Caco-2 (cell line): ENCODE data around the gene RBM47. TPM values are rescaled to one million over a fixed set of nuclear protein-coding genes. Genes with fewer than 3 reads are reported as not detected.

ENCODE experiments used
- BruUV-seq: library from RNA; stranded (reverse); fragments of 400-500 nt; replicated peaks from 2 replicates; lab custom pipeline; 2021; lab: Mats Ljungman, UMichigan
- CTCF ChIA-PET: fragments of 300-600 bp; sonication (Branson Sonifier 250); formaldehyde crosslinking; loops from one replicate; lab custom pipeline; 2022; ENCODE audit warnings: antibody characterized with exemption; lab: Charles Lee
- POLR2A ChIA-PET: fragments of 300-600 bp; sonication (Branson Sonifier 250); formaldehyde crosslinking; loops from one replicate; lab custom pipeline; 2022; ENCODE audit warnings: antibody characterized with exemption; lab: Charles Lee
- DNase-seq, 2 experiments: peaks; one replicate each; pipeline versions ENCODE4 v3.0.0 to v3.0.0-alpha.2; 2020 to 2022
- H3K27me3 ChIP-seq: replicated peaks from 2 replicates; pipeline ENCODE4 v1.6.0; 2011; ENCODE audit warnings: low read length; ENCODE audit not compliant: control insufficient read depth, insufficient read depth
- H3K36me3 ChIP-seq: 2 replicates; pipeline ENCODE4 v1.5.1; 2011; ENCODE audit warnings: low read length; ENCODE audit not compliant: control insufficient read depth, insufficient read depth
- H3K4me1 ChIP-seq: fragments of 250-450 bp; sonication (Bioruptor Pico); 2 replicates; pipeline ENCODE4 v1.5.1; 2020; ENCODE audit warnings: mild to moderate bottlenecking
- H3K4me3 ChIP-seq: 2 replicates; pipeline ENCODE4 v1.5.1; 2011; ENCODE audit warnings: low read depth, mild to moderate bottlenecking, control low read depth, low read length
- H3K9me3 ChIP-seq: fragments of 250-450 bp; sonication (Bioruptor Pico); 2 replicates; pipeline ENCODE4 v1.5.1; 2020; ENCODE audit warnings: mild to moderate bottlenecking, moderate library complexity
- H3K27ac Mint-ChIP-seq: one replicate; pipeline ENCODE4 v1.8.0; 2022; ENCODE audit warnings: mixed read lengths; ENCODE audit not compliant: unreplicated experiment
- H3K27me3 Mint-ChIP-seq: one replicate; pipeline ENCODE4 v1.8.0; 2022; ENCODE audit warnings: mixed read lengths; ENCODE audit not compliant: insufficient read depth, unreplicated experiment
- H3K36me3 Mint-ChIP-seq: one replicate; pipeline ENCODE4 v1.8.0; 2022; ENCODE audit warnings: mild to moderate bottlenecking, mixed read lengths; ENCODE audit not compliant: insufficient read depth, unreplicated experiment
- H3K4me1 Mint-ChIP-seq: one replicate; pipeline ENCODE4 v1.8.0; 2022; ENCODE audit warnings: low read depth, mixed read lengths; ENCODE audit not compliant: unreplicated experiment
- H3K4me3 Mint-ChIP-seq: one replicate; pipeline ENCODE4 v1.8.0; 2022; ENCODE audit warnings: mild to moderate bottlenecking, moderate library complexity, mixed read lengths; ENCODE audit not compliant: unreplicated experiment
- H3K9me3 Mint-ChIP-seq: one replicate; pipeline ENCODE4 v1.8.0; 2022; ENCODE audit warnings: mixed read lengths; ENCODE audit not compliant: unreplicated experiment
- intact Hi-C: fragments of 100-400 bp; cut with micrococcal nuclease; formaldehyde crosslinking; loops from one replicate; pipeline ENCODE4 v1.10.0; 2022; ENCODE audit not compliant: unreplicated experiment
- total RNA-seq: library from RNA; stranded (reverse); gene quantifications from 2 replicates; pipeline ENCODE4 v1.2.3, GENCODE V29; 2022
- TF ChIP-seq, protein P1 (sequence below), 2 experiments: fragments of 200-600 bp in 1 of 2; IDR thresholded peaks; 1 replicate in 1 of 2; 2 replicates in 1 of 2; pipeline versions ENCODE4 v1.5.1 to v1.8.0; 2011 to 2022; ENCODE audit warnings: antibody characterized with exemption in 1 of 2, control low read depth in 1 of 2, inconsistent platforms in 1 of 2, low read depth in 1 of 2, low read length in 1 of 2, mild to moderate bottlenecking in 1 of 2, moderate library complexity in 1 of 2; ENCODE audit not compliant: insufficient read depth in 1 of 2, severe bottlenecking in 1 of 2, unreplicated experiment in 1 of 2

The RBM47 gene
- total RNA-seq, 1 experiment from 2014 or later = 62.1 TPM

DNA sequence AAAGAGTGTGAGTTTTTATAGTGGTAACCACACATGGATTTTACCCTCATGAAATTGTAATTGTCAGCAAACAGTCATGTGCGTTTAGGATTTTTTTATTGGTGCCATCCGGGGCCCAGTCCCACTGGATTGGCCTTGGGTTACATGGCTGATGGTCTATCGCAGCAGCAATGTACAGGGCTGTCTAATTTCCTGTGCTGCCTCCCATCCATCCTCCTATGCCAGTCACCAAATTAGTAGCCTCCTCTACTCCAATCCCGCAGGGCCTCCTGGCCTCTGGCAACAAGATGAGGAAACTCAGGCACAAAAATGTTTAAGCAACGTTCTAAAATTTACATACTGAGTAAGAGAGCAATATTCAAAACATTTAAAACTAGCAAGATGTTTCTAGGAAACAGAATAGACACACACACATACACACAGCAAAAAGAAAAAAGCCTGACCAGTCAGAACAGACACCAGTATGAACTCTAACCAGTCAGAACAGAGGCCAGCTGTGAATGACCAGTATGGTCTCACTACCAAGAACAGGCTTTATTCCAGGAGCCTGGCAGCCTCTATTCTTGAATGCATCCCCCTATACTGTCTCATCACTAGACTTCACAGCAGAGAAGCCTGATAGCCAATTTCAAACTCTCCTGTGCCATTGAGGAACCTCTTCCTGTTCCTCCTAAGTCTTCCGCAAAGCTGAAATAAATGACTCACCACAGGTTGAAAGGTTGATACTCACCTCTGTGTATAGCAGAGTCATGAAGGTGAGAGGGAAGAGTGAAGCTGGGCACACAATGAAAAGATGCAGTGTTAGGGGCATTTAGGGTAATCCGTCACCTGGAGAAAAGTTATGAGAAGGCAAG, 251.9 kb downstream of the RBM47 start:
- Mint-ChIP-seq H3K4me3 (no peak overlapping the region), H3K27me3 (no peaks in the 10 kb centered on the region), H3K9me3 (no peaks in the 10 kb centered on the region), H3K4me1 (peaks cover 7% of the 10 kb centered on the region), H3K36me3 (no peaks in the 10 kb centered on the region), H3K27ac (no peak overlapping the region)
- ChIA-PET CTCF (no interaction called here), POLR2A (no interaction called here)
- DNase-seq = no peak
- no TSS peak for BruUV-seq
- intact Hi-C loops = no loop called here
- no peaks in the 10 kb centered on the region for H3K9me3 ChIP-seq
- H3K4me1 ChIP-seq = 0 out of 2 replicates have a peak, but pooled peaks cover 3% of the 10 kb centered on the region
- no peaks in the 10 kb centered on the region for H3K27me3 ChIP-seq
- H3K36me3 ChIP-seq = no peaks in the 10 kb centered on the region
- no peak overlapping the region for H3K4me3 ChIP-seq
- TF ChIP-seq, protein P1, sequence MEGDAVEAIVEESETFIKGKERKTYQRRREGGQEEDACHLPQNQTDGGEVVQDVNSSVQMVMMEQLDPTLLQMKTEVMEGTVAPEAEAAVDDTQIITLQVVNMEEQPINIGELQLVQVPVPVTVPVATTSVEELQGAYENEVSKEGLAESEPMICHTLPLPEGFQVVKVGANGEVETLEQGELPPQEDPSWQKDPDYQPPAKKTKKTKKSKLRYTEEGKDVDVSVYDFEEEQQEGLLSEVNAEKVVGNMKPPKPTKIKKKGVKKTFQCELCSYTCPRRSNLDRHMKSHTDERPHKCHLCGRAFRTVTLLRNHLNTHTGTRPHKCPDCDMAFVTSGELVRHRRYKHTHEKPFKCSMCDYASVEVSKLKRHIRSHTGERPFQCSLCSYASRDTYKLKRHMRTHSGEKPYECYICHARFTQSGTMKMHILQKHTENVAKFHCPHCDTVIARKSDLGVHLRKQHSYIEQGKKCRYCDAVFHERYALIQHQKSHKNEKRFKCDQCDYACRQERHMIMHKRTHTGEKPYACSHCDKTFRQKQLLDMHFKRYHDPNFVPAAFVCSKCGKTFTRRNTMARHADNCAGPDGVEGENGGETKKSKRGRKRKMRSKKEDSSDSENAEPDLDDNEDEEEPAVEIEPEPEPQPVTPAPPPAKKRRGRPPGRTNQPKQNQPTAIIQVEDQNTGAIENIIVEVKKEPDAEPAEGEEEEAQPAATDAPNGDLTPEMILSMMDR (IDR thresholded peaks at IDR 0.05; ENCODE audit: insufficient read depth in 1 of 2, low read depth in 1 of 2, low read length in 1 of 2, severe bottlenecking in 1 of 2, unreplicated experiment in 1 of 2) = no peak

DNA sequence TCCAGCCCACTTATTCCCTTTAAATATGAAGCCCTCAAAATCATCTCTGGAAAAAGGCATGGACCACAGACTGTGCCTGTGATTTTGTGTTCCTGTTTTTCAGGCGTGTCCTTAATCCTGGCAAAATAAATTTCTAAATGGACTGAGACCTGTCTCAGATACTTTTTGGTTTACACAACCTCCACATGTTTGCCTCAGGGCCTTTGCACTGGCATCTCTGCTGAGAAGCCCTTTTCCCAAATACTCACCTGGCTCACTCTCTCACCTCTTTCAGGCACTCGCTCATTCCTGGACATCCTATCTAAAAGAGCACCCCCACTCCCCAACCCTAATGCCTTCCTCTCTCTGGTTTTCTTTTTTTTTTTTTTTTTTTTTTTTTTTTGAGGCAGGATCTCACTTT, 254.0 kb downstream of the RBM47 start:
- TF ChIP-seq, protein P1 (IDR thresholded peaks at IDR 0.05; ENCODE audit: insufficient read depth in 1 of 2, low read depth in 1 of 2, low read length in 1 of 2, severe bottlenecking in 1 of 2, unreplicated experiment in 1 of 2) = no peak
- no peak overlapping the region for H3K4me3 Mint-ChIP-seq
- Histone ChIP-seq H3K9me3 (no peaks in the 10 kb centered on the region), H3K36me3 (no peaks in the 10 kb centered on the region), H3K4me3 (no peak overlapping the region), H3K27me3 (no peaks in the 10 kb centered on the region), H3K4me1 (no peaks in the 10 kb centered on the region)
- no TSS peak for BruUV-seq
- H3K27me3 Mint-ChIP-seq = no peaks in the 10 kb centered on the region
- H3K36me3 Mint-ChIP-seq = no peaks in the 10 kb centered on the region
- ChIA-PET CTCF (no interaction called here), POLR2A (no interaction called here)
- DNase-seq = no peak
- intact Hi-C loops = no loop called here
- no peak overlapping the region for H3K27ac Mint-ChIP-seq
- peaks cover 7% of the 10 kb centered on the region for H3K4me1 Mint-ChIP-seq
- H3K9me3 Mint-ChIP-seq = no peaks in the 10 kb centered on the region

- Mint-ChIP-seq H3K27ac (no peak overlapping the region), H3K27me3 (no peaks in the 10 kb centered on the region), H3K9me3 (no peaks in the 10 kb centered on the region), H3K4me3 (no peak overlapping the region), H3K36me3 (no peaks in the 10 kb centered on the region), H3K4me1 (peaks cover 9% of the 10 kb centered on the region)
- POLR2A ChIA-PET = no interaction called here
- H3K4me1 ChIP-seq = peaks cover 2% of the 10 kb centered on the region; the same call in 1 of the 2 replicates
- H3K9me3 ChIP-seq = no peaks in the 10 kb centered on the region
- DNase-seq = no peak
- H3K4me3 ChIP-seq = no peak overlapping the region
- BruUV-seq = no TSS peak
- H3K36me3 ChIP-seq = no peaks in the 10 kb centered on the region
- intact Hi-C loops = no loop called here
- H3K27me3 ChIP-seq = no peaks in the 10 kb centered on the region
- TF ChIP-seq, protein P1 (IDR thresholded peaks at IDR 0.05; ENCODE audit: insufficient read depth in 1 of 2, low read depth in 1 of 2, low read length in 1 of 2, severe bottlenecking in 1 of 2, unreplicated experiment in 1 of 2) = no peak
- CTCF ChIA-PET = no interaction called here
Observed at GRCh38 chr4:40375095-40375494, 254.6 kb downstream of the RBM47 start.
